ENCODE measurements around the gene CDH20.

CDH20 gene

GRCh38 chr18:61581578-61582201 lies 248.5 kb downstream of the CDH20 start:
- no peak for DNase-seq

GRCh38 chr18:61582202-61582710 lies 249.0 kb downstream of the CDH20 start:
- DNase-seq, result no peak

GRCh38 chr18:61583548-61583947 lies 250.3 kb downstream of the CDH20 start:
- DNase-seq, result no peak

- DNase-seq, result no peak
Observed at GRCh38 chr18:61587865-61588264, 254.6 kb downstream of the CDH20 start.

- no peak for DNase-seq
Observed at GRCh38 chr18:61589053-61589723, 256.0 kb downstream of the CDH20 start.

- DNase-seq, result no peak
Observed at GRCh38 chr18:61589724-61590065, 256.5 kb downstream of the CDH20 start.

- DNase-seq, result no peak
Observed at GRCh38 chr18:61591253-61591652, 258.0 kb downstream of the CDH20 start.

- DNase-seq, result no peak
Observed at GRCh38 chr18:61595615-61596251, 262.5 kb downstream of the CDH20 start.

GRCh38 chr18:61596296-61596695 lies 263.1 kb downstream of the CDH20 start:
- DNase-seq, result no peak

GRCh38 chr18:61597316-61597715 lies 264.1 kb downstream of the CDH20 start:
- DNase-seq, result no peak

- no peak for DNase-seq
Observed at GRCh38 chr18:61600422-61600821, 267.2 kb downstream of the CDH20 start.

- DNase-seq, result no peak
Observed at GRCh38 chr18:61602836-61603235, 269.6 kb downstream of the CDH20 start.

All from NCI-H2029 treated with DMSO at 0.1 percent for 48 hours (cell line).